ENCODE measurements around the gene PTGS2. TPM values are rescaled to one million over a fixed set of nuclear protein-coding genes. Genes with fewer than 3 reads are reported as not detected.
"Not testable (repeated sequence)": the region's sequence is repeated elsewhere in the genome, so short reads cannot be mapped to it uniquely, and the experiment has no call there.

The PTGS2 gene
- total and polyA plus RNA-seq, 5 donors: 2.3 to 8.4 (median 6.1) TPM

DNA sequence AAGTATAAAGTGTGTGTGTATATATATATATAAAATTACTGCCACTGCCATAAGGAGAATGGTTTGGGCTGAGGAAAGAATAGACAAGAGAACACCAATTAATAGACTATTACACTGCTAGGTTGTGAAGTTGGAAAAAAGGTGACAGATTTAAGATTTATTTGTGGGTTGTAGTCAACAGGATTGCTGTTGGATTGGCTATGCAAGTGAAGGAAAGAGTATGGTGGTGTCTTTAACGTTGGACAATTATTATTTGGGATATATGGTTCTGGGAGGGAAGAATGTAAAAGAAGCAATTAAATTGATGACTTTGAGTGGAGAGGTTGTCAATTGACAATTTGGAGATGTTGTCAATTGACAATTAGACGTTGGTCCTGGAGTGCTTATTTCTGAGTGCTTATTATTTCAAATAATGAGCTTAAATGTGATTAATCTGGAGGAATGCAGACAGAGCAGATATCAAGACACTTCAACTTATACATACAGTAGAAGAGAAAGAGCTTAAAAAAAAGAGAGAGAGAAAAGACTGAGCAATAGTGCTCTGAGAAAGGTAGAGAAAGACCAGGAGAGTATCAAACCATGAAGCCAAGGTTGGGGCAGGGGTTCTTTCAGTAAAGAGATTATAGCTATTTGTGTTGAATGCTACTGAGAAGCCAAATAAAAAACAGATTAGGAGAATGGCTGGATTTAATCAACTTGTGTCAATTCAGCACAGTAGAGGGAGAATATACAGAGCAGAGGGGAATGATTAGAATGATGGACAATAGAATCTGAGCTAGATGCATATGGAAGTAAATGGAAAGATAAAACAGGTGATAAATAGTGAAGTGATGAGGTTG, 9.7 kb downstream of the PTGS2 start:
- WGBS: 63% methylated on average over 2 of the region's 2 CpGs
- no peaks in the 10 kb centered on the region for H3K4me1 ChIP-seq (ENCODE audit: control insufficient read depth, insufficient read depth, low read length)
- DNase-seq (no peak), ATAC-seq (no peak)
- intact Hi-C loops (cut with DNase I): loop anchor here in 1 of 4 donors (10.0 kb wide), 1 partner anchor 56 kb away; no protein-coding TSS in a partner anchor
- H3K4me3 ChIP-seq (ENCODE audit: low read length): no peak overlapping the region
- H3K9me3 ChIP-seq (ENCODE audit: control insufficient read depth, low read length): no peaks in the 10 kb centered on the region
- no peak overlapping the region for H3K27ac ChIP-seq (ENCODE audit: low read length)
- no peaks in the 10 kb centered on the region for H3K27me3 ChIP-seq (ENCODE audit: control insufficient read depth, insufficient read depth)

DNA sequence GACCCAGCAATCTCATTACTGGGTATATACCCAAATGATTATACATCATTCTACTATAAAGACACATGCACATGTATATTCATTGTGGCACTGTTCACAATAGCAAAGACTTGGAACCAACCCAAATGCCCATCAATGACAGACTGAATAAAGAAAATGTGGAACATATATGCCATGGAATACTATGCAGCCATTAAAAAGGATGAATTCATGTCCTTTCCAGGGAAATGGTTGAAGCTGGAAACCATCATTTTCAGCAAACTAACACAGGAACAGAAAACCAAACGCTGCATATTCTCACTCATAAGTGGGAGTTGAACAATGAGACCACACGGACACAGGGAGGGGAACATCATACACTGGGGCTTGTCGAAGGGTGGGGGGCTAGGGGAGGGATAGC, 10.4 kb downstream of the PTGS2 start:
- H3K27me3 ChIP-seq (ENCODE audit: control insufficient read depth, insufficient read depth); H3K4me3 ChIP-seq (ENCODE audit: low read length); H3K9me3 ChIP-seq (ENCODE audit: control insufficient read depth, low read length); DNase-seq; H3K4me1 ChIP-seq (ENCODE audit: control insufficient read depth, insufficient read depth, low read length); ATAC-seq; H3K27ac ChIP-seq (ENCODE audit: low read length): not testable (repeated sequence)
- WGBS: 91% methylated on average over 3 of the region's 3 CpGs
- intact Hi-C loops (cut with DNase I): loop anchor here in 1 of 4 donors (10.0 kb wide), 1 partner anchor 55 kb away; no protein-coding TSS in a partner anchor

DNA sequence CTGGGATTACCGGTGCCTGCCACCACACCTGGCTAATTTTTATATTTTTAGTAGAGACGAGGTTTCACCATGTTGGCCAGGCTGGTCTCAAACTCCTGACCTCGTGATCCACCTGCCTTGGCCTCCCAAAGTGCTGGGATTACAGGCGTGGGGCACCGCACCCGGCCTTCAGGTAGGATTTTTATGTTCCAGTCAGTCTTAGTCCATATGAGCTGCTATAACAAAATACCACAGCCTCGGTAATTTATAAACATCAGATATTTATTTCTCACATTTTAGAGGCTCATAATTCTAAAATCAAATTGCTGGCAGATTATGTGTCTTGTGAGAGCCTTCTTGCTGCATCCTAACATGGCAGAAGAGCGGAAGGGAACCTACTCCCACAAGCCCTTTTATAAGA, 16.0 kb downstream of the PTGS2 start:
- 88% methylated on average over 8 of the region's 8 CpGs for WGBS
- H3K27me3 ChIP-seq (ENCODE audit: control insufficient read depth, insufficient read depth); ATAC-seq; H3K9me3 ChIP-seq (ENCODE audit: control insufficient read depth, low read length); H3K4me3 ChIP-seq (ENCODE audit: low read length); H3K4me1 ChIP-seq (ENCODE audit: control insufficient read depth, insufficient read depth, low read length); intact Hi-C loops (cut with DNase I); H3K27ac ChIP-seq (ENCODE audit: low read length); DNase-seq: not testable (repeated sequence)

DNA sequence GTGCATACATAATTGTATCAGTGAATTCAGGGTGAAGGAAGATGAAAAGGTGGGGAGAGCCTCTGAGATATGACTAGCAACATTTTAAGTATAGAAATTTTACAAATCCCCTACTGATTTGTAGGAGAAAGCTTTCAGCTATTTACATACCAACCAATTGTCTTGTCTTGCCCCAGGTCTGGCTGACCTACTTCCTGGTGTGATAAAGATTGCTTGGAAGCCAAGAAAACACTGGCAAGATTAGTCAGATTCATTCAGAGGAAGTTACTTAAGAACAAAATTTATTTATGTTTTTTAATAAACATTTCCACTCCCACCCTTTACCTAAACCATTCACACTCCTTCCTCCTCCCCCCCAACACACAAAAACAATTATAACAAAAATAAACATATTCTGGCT, 17.5 kb downstream of the PTGS2 start:
- Histone ChIP-seq H3K27ac (ENCODE audit: low read length) (no peak overlapping the region), H3K4me3 (ENCODE audit: low read length) (no peak overlapping the region), H3K9me3 (ENCODE audit: control insufficient read depth, low read length) (no peaks in the 10 kb centered on the region), H3K4me1 (ENCODE audit: control insufficient read depth, insufficient read depth, low read length) (no peaks in the 10 kb centered on the region), H3K27me3 (ENCODE audit: control insufficient read depth, insufficient read depth) (no peaks in the 10 kb centered on the region)
- ATAC-seq (no peak), DNase-seq (no peak)
- intact Hi-C loops (cut with DNase I): no loop called here

DNA sequence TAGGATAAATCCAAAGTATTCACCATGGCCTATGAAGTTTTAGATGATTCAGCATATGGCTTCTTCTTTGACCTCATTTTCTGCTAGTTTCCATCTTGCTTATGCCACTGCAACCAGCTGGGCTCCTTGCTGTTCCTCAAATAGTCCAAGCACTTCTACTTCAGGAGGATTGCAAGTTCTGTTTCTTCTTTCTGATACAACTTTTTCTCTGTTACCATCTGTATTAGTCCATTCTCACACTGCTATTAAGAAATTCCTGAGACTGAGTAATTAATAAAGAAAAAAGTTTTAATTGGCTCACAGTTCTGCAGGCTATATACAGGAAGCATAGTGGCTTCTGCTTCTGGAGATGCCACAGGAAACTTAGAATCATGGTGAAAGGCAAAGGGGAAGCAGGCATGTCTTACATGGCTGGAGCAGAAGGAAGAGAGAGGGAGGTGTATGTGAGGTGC, 20.3 kb downstream of the PTGS2 start:
- intact Hi-C loops (cut with DNase I): no loop called here
- H3K27ac ChIP-seq (ENCODE audit: low read length): no peak overlapping the region
- no peak overlapping the region for H3K4me3 ChIP-seq (ENCODE audit: low read length)
- no peaks in the 10 kb centered on the region for H3K9me3 ChIP-seq (ENCODE audit: control insufficient read depth, low read length)
- H3K27me3 ChIP-seq (ENCODE audit: control insufficient read depth, insufficient read depth): no peaks in the 10 kb centered on the region
- no peak for DNase-seq
- ATAC-seq: no peak
- no peaks in the 10 kb centered on the region for H3K4me1 ChIP-seq (ENCODE audit: control insufficient read depth, insufficient read depth, low read length)

DNA sequence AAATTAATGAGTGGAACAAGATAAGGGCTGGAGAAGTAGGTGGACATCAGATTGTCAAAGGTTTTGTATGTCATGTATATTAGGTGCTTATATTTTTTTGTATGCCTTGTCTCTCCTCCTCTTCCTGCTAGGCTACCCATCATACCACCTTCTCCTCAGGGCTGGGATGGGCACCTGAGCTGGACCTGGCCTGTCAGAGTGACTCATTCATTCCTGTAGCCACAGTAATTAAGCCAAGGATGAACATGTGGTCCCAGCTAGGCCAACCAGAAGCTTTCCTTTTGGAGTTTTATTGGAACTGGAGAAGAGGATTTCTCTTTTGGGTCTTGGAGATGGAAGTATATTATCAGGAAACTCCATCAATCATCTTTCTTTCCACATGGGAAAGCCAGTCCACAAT, 21.2 kb downstream of the PTGS2 start:
- H3K9me3 ChIP-seq (ENCODE audit: control insufficient read depth, low read length): no peaks in the 10 kb centered on the region
- no peaks in the 10 kb centered on the region for H3K27me3 ChIP-seq (ENCODE audit: control insufficient read depth, insufficient read depth)
- no peak overlapping the region for H3K4me3 ChIP-seq (ENCODE audit: low read length)
- ATAC-seq: no peak
- no peak for DNase-seq
- intact Hi-C loops (cut with DNase I): no loop called here
- H3K4me1 ChIP-seq (ENCODE audit: control insufficient read depth, insufficient read depth, low read length): no peaks in the 10 kb centered on the region
- H3K27ac ChIP-seq (ENCODE audit: low read length): no peak overlapping the region

DNA sequence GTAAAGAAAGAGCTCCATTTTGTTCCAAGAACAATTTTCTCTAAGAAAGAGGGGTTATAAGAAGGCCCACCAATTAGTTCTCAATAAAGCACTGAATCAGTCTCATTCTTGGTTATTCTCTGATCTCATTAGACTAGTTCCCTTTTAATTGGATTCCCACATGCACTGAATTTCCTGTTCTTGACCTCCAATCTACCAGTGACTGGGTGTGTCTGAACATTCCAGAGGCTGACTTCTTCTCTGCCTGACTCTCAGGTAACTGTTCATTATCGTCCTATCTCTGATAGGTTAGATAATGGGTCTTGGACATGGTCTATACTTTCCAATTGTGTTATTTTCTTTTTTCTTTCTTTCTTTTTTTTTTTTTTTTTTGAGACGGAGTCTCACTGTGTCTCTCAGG, 22.7 kb downstream of the PTGS2 start:
- DNase-seq (no peak), ATAC-seq (no peak)
- no peak overlapping the region for H3K4me3 ChIP-seq (ENCODE audit: low read length)
- intact Hi-C loops (cut with DNase I): no loop called here
- 79% methylated on average over 2 of the region's 2 CpGs for WGBS
- no peaks in the 10 kb centered on the region for H3K9me3 ChIP-seq (ENCODE audit: control insufficient read depth, low read length)
- H3K27me3 ChIP-seq (ENCODE audit: control insufficient read depth, insufficient read depth): no peaks in the 10 kb centered on the region
- H3K4me1 ChIP-seq (ENCODE audit: control insufficient read depth, insufficient read depth, low read length): no peaks in the 10 kb centered on the region
- no peak overlapping the region for H3K27ac ChIP-seq (ENCODE audit: low read length)

DNA sequence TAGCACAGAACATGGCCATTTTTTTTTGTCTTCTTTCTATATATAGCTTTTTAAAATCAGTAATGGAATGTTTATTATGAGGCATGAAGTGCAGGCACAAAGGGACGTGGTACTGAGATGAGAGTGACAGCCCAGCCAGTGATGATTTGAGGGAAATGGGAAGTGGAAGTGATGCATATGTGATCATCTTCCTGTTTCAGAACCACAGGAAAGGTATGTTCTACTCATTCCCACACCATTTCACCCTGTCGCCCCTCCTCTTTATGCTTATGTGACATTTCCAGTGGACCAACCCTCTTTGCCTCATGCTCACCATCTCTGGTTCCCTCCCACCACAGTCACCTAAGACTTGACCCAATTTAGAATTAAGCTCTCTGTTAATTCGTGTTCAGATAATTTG, 24.3 kb downstream of the PTGS2 start:
- Histone ChIP-seq H3K4me3 (ENCODE audit: low read length) (no peak overlapping the region), H3K27ac (ENCODE audit: low read length) (no peak overlapping the region), H3K4me1 (ENCODE audit: control insufficient read depth, insufficient read depth, low read length) (no peaks in the 10 kb centered on the region), H3K9me3 (ENCODE audit: control insufficient read depth, low read length) (no peaks in the 10 kb centered on the region), H3K27me3 (ENCODE audit: control insufficient read depth, insufficient read depth) (no peaks in the 10 kb centered on the region)
- intact Hi-C loops (cut with DNase I): no loop called here
- ATAC-seq: no peak
- no peak for DNase-seq
- WGBS: 71% methylated on average over 3 of the region's 3 CpGs

DNA sequence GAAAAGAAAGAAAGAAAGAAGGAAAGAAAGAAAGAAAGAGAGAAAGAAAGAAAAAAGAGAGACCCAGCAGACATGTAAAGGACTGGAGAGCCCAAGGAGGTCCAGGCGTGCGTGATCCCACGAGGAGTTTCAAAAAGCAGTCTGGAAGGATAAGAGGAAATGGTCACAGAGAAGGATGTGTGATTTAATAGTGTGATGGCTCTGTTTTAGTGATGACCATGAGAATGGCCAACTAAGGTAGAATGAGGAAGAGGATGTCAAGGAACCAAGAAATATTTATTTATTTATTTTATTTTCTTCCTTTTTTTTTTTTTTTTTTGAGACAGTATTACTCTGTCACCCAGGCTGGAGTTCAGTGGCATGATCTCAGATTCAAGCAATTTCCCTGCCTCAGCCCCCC, 25.5 kb downstream of the PTGS2 start:
- ATAC-seq (no peak), DNase-seq (no peak)
- WGBS: 84% methylated on average over 3 of the region's 3 CpGs
- Histone ChIP-seq H3K9me3 (ENCODE audit: control insufficient read depth, low read length) (no peaks in the 10 kb centered on the region), H3K27ac (ENCODE audit: low read length) (no peak overlapping the region), H3K4me1 (ENCODE audit: control insufficient read depth, insufficient read depth, low read length) (no peaks in the 10 kb centered on the region), H3K27me3 (ENCODE audit: control insufficient read depth, insufficient read depth) (no peaks in the 10 kb centered on the region), H3K4me3 (ENCODE audit: low read length) (no peak overlapping the region)
- intact Hi-C loops (cut with DNase I): no loop called here

DNA sequence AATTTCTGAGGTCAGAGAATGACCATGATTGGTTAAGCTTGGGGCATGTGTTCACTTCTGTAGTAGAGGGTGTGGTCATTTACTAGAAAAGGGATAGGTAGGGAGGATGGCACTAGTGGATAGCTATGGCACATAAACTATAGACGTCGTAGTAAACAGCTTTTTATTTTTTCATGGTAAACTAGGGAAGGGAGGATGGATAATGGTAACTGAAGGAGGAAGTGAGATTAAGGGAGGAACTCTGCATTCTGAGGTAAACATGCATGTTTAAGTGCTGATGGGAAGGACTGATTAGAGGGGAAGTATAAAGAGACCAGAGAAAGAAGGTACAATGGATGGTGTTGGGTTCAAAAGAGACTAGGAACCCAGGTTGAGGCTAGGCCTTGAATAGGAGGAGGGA, 26.9 kb downstream of the PTGS2 start:
- Histone ChIP-seq H3K27ac (ENCODE audit: low read length) (no peak overlapping the region), H3K4me1 (ENCODE audit: control insufficient read depth, insufficient read depth, low read length) (no peaks in the 10 kb centered on the region), H3K9me3 (ENCODE audit: control insufficient read depth, low read length) (no peaks in the 10 kb centered on the region), H3K4me3 (ENCODE audit: low read length) (no peak overlapping the region), H3K27me3 (ENCODE audit: control insufficient read depth, insufficient read depth) (no peaks in the 10 kb centered on the region)
- 80% methylated on average over 2 of the region's 2 CpGs for WGBS
- no peak for ATAC-seq
- intact Hi-C loops (cut with DNase I): no loop called here
- no peak for DNase-seq

DNA sequence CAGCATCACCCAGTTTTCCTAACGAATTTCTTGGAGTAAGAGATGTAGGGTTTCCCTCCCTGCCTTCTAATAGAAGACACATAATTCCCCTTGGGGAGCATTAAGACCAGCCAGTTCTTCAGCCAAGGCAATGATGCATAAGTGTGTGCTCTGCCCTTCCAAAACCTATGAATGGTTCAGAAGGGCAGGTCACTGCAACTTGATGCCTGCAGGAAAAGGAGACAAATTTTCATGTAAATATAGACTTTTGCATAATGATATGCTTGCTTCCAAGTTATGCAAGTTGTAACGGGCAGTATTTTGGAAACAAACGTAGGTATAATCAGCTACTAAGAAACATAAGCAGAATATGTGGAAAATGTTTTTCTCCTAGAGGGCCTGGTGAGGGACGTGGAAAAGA, 31.6 kb downstream of the PTGS2 start:
- DNase-seq (no peak), ATAC-seq (no peak)
- WGBS: 40% methylated on average over 4 of the region's 4 CpGs
- H3K9me3 ChIP-seq (ENCODE audit: control insufficient read depth, low read length): no peaks in the 10 kb centered on the region
- intact Hi-C loops (cut with DNase I): no loop called here
- no peaks in the 10 kb centered on the region for H3K4me1 ChIP-seq (ENCODE audit: control insufficient read depth, insufficient read depth, low read length)
- H3K4me3 ChIP-seq (ENCODE audit: low read length): no peak overlapping the region
- no peaks in the 10 kb centered on the region for H3K27me3 ChIP-seq (ENCODE audit: control insufficient read depth, insufficient read depth)
- H3K27ac ChIP-seq (ENCODE audit: low read length): no peak overlapping the region

DNA sequence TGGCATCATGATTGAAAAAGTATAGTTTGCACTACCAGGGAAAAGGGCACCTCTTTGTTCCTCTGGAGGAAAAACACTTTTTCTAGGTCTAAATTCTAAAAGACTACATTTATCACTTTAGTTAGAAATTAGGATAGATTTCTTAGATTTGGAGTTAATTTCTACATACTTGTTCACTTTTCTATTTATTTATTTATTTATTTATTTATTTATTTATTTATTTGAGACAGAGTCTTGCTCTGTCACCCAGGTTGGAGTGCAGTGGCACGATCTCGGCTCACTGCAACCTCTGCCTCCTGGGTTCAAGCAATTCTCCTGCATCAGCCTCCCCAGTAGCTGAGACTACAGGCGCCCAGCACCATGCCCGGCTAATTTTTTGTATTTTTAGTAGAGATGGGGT, 32.2 kb downstream of the PTGS2 start:
- H3K27ac ChIP-seq (ENCODE audit: low read length); intact Hi-C loops (cut with DNase I); H3K9me3 ChIP-seq (ENCODE audit: control insufficient read depth, low read length); DNase-seq; H3K27me3 ChIP-seq (ENCODE audit: control insufficient read depth, insufficient read depth); H3K4me3 ChIP-seq (ENCODE audit: low read length); ATAC-seq; H3K4me1 ChIP-seq (ENCODE audit: control insufficient read depth, insufficient read depth, low read length): not testable (repeated sequence)
- 93% methylated on average over 4 of the region's 4 CpGs for WGBS

Measured in right cardiac atrium (tissue), 5 donors.